IMR-90 (cell line): ENCODE measurements around the gene LCN2. TPM values are rescaled to one million over a fixed set of nuclear protein-coding genes. Genes with fewer than 3 reads are reported as not detected.

Experiments used
- ATAC-seq: fragments of 200-7000 bp; cut with Tn5 transposase; 2 replicates; pipeline ENCODE4 v1.9.1; 2020; ENCODE audit warnings: low read depth, mild to moderate bottlenecking, moderate library complexity
- BruUV-seq: library from RNA; stranded (reverse); fragments of 400-500 nt; replicated peaks from 2 replicates; lab custom pipeline; 2021; lab: Mats Ljungman, UMichigan
- CTCF ChIA-PET: fragments of 300-600 bp; formaldehyde crosslinking; extraction: SDS; loops from one replicate; lab custom pipeline; 2021; ENCODE audit warnings: antibody characterized with exemption; lab: Yijun Ruan, JAX
- POLR2A ChIA-PET: fragments of 300-600 bp; sonication (Branson Sonifier 250); formaldehyde crosslinking; loops from one replicate; lab custom pipeline; 2022; ENCODE audit warnings: antibody characterized with exemption; ENCODE audit not compliant: unreplicated experiment; lab: Charles Lee
- DNase-seq: peaks from one replicate; pipeline ENCODE4 v3.0.0; 2013
- H2AFZ ChIP-seq: replicated peaks from 2 replicates; pipeline ENCODE3; 2013; ENCODE audit warnings: low read length, mild to moderate bottlenecking; ENCODE audit not compliant: poor library complexity
- H2AK5ac ChIP-seq: 2 replicates; pipeline ENCODE4 v1.6.1; 2013; ENCODE audit warnings: low read depth, low read length, inconsistent platforms
- H2AK9ac ChIP-seq: replicated peaks from 2 replicates; pipeline ENCODE3; 2013; ENCODE audit warnings: mild to moderate bottlenecking, low read depth, low read length, moderate library complexity; ENCODE audit not compliant: poor library complexity
- H2BK120ac ChIP-seq: 2 replicates; pipeline ENCODE4 v1.6.1; 2013; ENCODE audit warnings: low read depth, low read length, inconsistent platforms
- H2BK15ac ChIP-seq: 3 replicates; pipeline ENCODE4 v1.6.1; 2013; ENCODE audit warnings: low read depth, low read length, inconsistent platforms
- H2BK20ac ChIP-seq: 2 replicates; pipeline ENCODE4 v1.6.1; 2013; ENCODE audit warnings: low read depth, mild to moderate bottlenecking, inconsistent platforms, low read length, moderate library complexity
- H2BK5ac ChIP-seq: 2 replicates; pipeline ENCODE4 v1.6.1; 2013; ENCODE audit warnings: mild to moderate bottlenecking, low read depth, low read length, inconsistent platforms; ENCODE audit not compliant: poor library complexity, severe bottlenecking
- H3K14ac ChIP-seq: replicated peaks from 2 replicates; pipeline ENCODE4 v1.6.1; 2013; ENCODE audit warnings: low read depth, low read length, inconsistent platforms
- H3K18ac ChIP-seq: 2 replicates; pipeline ENCODE4 v1.6.1; 2013; ENCODE audit warnings: low read depth, low read length, control low read depth
- H3K23ac ChIP-seq: 2 replicates; pipeline ENCODE4 v1.6.1; 2013; ENCODE audit warnings: low read depth, low read length, inconsistent platforms
- H3K27ac ChIP-seq: 2 replicates; pipeline ENCODE4 v1.5.1; 2013; ENCODE audit warnings: mild to moderate bottlenecking, control low read depth, low read length; ENCODE audit not compliant: insufficient read depth
- H3K27me3 ChIP-seq: 2 replicates; pipeline ENCODE4 v1.6.1; 2013; ENCODE audit warnings: low read length; ENCODE audit not compliant: control insufficient read depth, insufficient read depth
- H3K36me3 ChIP-seq: 2 replicates; pipeline ENCODE4 v1.6.1; 2013; ENCODE audit warnings: low read length, mixed read lengths; ENCODE audit not compliant: control insufficient read depth, insufficient read depth
- H3K4ac ChIP-seq: 2 replicates; pipeline ENCODE4 v1.6.1; 2013; ENCODE audit warnings: low read depth, low read length, inconsistent platforms
- H3K4me1 ChIP-seq: 2 replicates; pipeline ENCODE4 v1.6.1; 2013; ENCODE audit warnings: low read length, mixed read lengths; ENCODE audit not compliant: control insufficient read depth, insufficient read depth
- H3K4me2 ChIP-seq: 2 replicates; pipeline ENCODE4 v1.6.1; 2013; ENCODE audit warnings: low read depth, mild to moderate bottlenecking, control low read depth, low read length, moderate library complexity
- H3K4me3 ChIP-seq: 2 replicates; pipeline ENCODE4 v1.5.1; 2013; ENCODE audit warnings: low read depth, mild to moderate bottlenecking, control low read depth, low read length, moderate library complexity; ENCODE audit not compliant: insufficient read depth
- H3K56ac ChIP-seq: 2 replicates; pipeline ENCODE4 v1.6.1; 2013; ENCODE audit warnings: low read length, inconsistent platforms; ENCODE audit not compliant: insufficient read depth; ENCODE audit errors: extremely low read depth
- H3K79me1 ChIP-seq, 2 experiments: 2 replicates each; pipeline ENCODE4 v1.6.1; 2013; ENCODE audit warnings: low read length in 2 of 2, inconsistent platforms in 1 of 2, low read depth in 1 of 2
- H3K9ac ChIP-seq: 2 replicates; pipeline ENCODE4 v1.6.1; 2013; ENCODE audit warnings: low read depth, low read length, control low read depth
- H3K9me1 ChIP-seq: 2 replicates; pipeline ENCODE4 v1.6.1; 2013; ENCODE audit warnings: low read length, inconsistent platforms; ENCODE audit not compliant: insufficient read depth
- H3K9me3 ChIP-seq: 2 replicates; pipeline ENCODE4 v1.6.1; 2013; ENCODE audit warnings: low read length; ENCODE audit not compliant: control insufficient read depth, insufficient read depth
- H4K20me1 ChIP-seq: 2 replicates; pipeline ENCODE4 v1.6.1; 2013; ENCODE audit warnings: low read length, inconsistent platforms; ENCODE audit not compliant: insufficient read depth
- H4K5ac ChIP-seq: 2 replicates; pipeline ENCODE4 v1.6.1; 2013; ENCODE audit warnings: mild to moderate bottlenecking, low read depth, low read length, control low read depth
- H4K8ac ChIP-seq, 2 experiments: 2 replicates each; pipeline ENCODE4 v1.6.1; 2013; ENCODE audit warnings: low read depth in 2 of 2, low read length in 2 of 2, control low read depth in 1 of 2, inconsistent platforms in 1 of 2
- H4K91ac ChIP-seq: 2 replicates; pipeline ENCODE4 v1.6.1; 2013; ENCODE audit warnings: low read depth, low read length, inconsistent platforms; ENCODE audit not compliant: insufficient read depth
- BHLHE40 ChIP-seq: fragments of 150-350 bp; IDR thresholded peaks from 2 replicates; pipeline ENCODE4 v1.6.1; 2016; ENCODE audit warnings: mild to moderate bottlenecking, low read depth, low read length
- CEBPB ChIP-seq: IDR thresholded peaks from 2 replicates; pipeline ENCODE4 v1.6.1; 2012; ENCODE audit warnings: low read depth, low read length, improper control_type of control experiment
- CHD1 ChIP-seq: IDR thresholded peaks from 2 replicates; pipeline ENCODE4 v1.6.1; 2012; ENCODE audit warnings: low read depth, low read length, improper control_type of control experiment
- CTCF ChIP-seq: conservative IDR thresholded peaks from 2 replicates; pipeline ENCODE4 v1.5.1; 2012; ENCODE audit warnings: mild to moderate bottlenecking, low read depth, low read length, improper control_type of control experiment
- ELK1 ChIP-seq: fragments of 150-350 bp; IDR thresholded peaks from 2 replicates; pipeline ENCODE4 v1.6.1; 2016; ENCODE audit warnings: low read depth, mild to moderate bottlenecking, low read length, moderate library complexity, borderline replicate concordance
- FOS ChIP-seq: fragments of 150-350 bp; IDR thresholded peaks from 2 replicates; pipeline ENCODE4 v1.6.1; 2016; ENCODE audit warnings: low read depth, low read length
- MAFK ChIP-seq: IDR thresholded peaks from 2 replicates; pipeline ENCODE4 v1.6.1; 2012; ENCODE audit warnings: low read depth, low read length, improper control_type of control experiment
- MAZ ChIP-seq: IDR thresholded peaks from 2 replicates; pipeline ENCODE4 v1.6.1; 2012; ENCODE audit warnings: low read depth, mild to moderate bottlenecking, low read length, improper control_type of control experiment, moderate library complexity, borderline replicate concordance
- MXI1 ChIP-seq: IDR thresholded peaks from 2 replicates; pipeline ENCODE4 v1.6.1; 2012; ENCODE audit warnings: low read depth, mild to moderate bottlenecking, low read length, moderate library complexity, borderline replicate concordance
- POLR2A ChIP-seq: IDR thresholded peaks from 2 replicates; pipeline ENCODE4 v1.6.1; 2012; ENCODE audit warnings: mild to moderate bottlenecking, low read depth, low read length
- RAD21 ChIP-seq: IDR thresholded peaks from 2 replicates; pipeline ENCODE4 v1.6.1; 2012; ENCODE audit warnings: low read length, improper control_type of control experiment
- RCOR1 ChIP-seq: IDR thresholded peaks from 2 replicates; pipeline ENCODE4 v1.6.1; 2012; ENCODE audit warnings: mild to moderate bottlenecking, low read length, improper control_type of control experiment; ENCODE audit not compliant: insufficient replicate concordance
- RFX5 ChIP-seq: IDR thresholded peaks from 2 replicates; pipeline ENCODE4 v1.8.0; 2012; ENCODE audit warnings: low read depth, mild to moderate bottlenecking, low read length, moderate library complexity
- SMC3 ChIP-seq: fragments of 150-350 bp; IDR thresholded peaks from 2 replicates; pipeline ENCODE4 v1.6.1; 2016; ENCODE audit warnings: low read depth, mild to moderate bottlenecking, antibody characterized with exemption, low read length, moderate library complexity
- WGBS, 2 experiments: methylation state at CpG; one replicate each; pipeline versions ENCODE4 v1.1.5 to v1.1.7; 2013; ENCODE audit warnings: missing lambda C conversion rate in 2 of 2; ENCODE audit not compliant: insufficient read length in 1 of 2; ENCODE audit errors: extremely low coverage in 2 of 2; 5-methylcytosine and 5-hydroxymethylcytosine counted together
- dilution Hi-C: fragments of 300-500 bp; cut with HindIII; formaldehyde crosslinking; loops from one replicate; pipeline ENCODE4 v1.14.3; 2018; ENCODE audit warnings: low sequenced_read_pairs; ENCODE audit not compliant: unreplicated experiment
- in situ Hi-C: fragments of 300-500 bp; cut with MboI; formaldehyde crosslinking; loops from 3 replicates; pipeline ENCODE4 v1.14.3; 2019; ENCODE audit warnings: low sequenced_read_pairs, inconsistent platforms, mixed read lengths
- intact Hi-C: fragments of 100-400 bp; cut with micrococcal nuclease; formaldehyde crosslinking; loops from 2 replicates; pipeline ENCODE4 v1.10.0; 2022
- polyA plus RNA-seq, 3 experiments: library from polyadenylated mRNA; depleted of rRNA; stranded (reverse); fragments of >200 nt; gene quantifications; 2 replicates each; pipeline ENCODE4 v1.2.3, GENCODE V29; 2012; ENCODE audit warnings: low replicate concordance in 1 of 3
- total RNA-seq: library from RNA; depleted of rRNA; stranded (reverse); fragments of >200 nt; gene quantifications from 2 replicates; pipeline ENCODE4 v1.2.3, GENCODE V29; 2012

Gene LCN2
- total and polyA plus RNA-seq, 2 of the 4 experiments (the other 2 are of a cell fraction), result not detected

GRCh38 chr9:128169925-128170324 lies 20.7 kb downstream of the LCN2 start:
- Histone ChIP-seq H2AFZ (no peak overlapping the region), H4K91ac (no peak overlapping the region), H2AK9ac (no peak overlapping the region), H4K5ac (no peak overlapping the region), H2BK20ac (no peak overlapping the region), H3K4me2 (no peak overlapping the region), H2BK5ac (no peak overlapping the region), H2BK15ac (no peak overlapping the region), H3K9ac (no peak overlapping the region), H4K8ac (no peak overlapping the region), H3K79me1 (peaks cover 9 to 40% of the 10 kb centered on the region in 2 experiments), H3K23ac (no peak overlapping the region), H4K20me1 (peaks cover 3% of the 10 kb centered on the region; the same call in 1 of the 2 replicates), H3K56ac (no peak overlapping the region), H3K9me3 (no peaks in the 10 kb centered on the region), H3K14ac (no peak overlapping the region), H3K27me3 (no peaks in the 10 kb centered on the region), H3K4me1 (peaks cover 3% of the 10 kb centered on the region; the same call in 1 of the 2 replicates), H3K18ac (no peak overlapping the region), H3K4ac (no peak overlapping the region), H2AK5ac (no peak overlapping the region), H3K9me1 (peaks cover 18% of the 10 kb centered on the region), H3K4me3 (no peak overlapping the region), H3K27ac (no peak overlapping the region), H3K36me3 (peaks cover 43% of the 10 kb centered on the region), H2BK120ac (no peak overlapping the region)
- ChIA-PET CTCF (no interaction called here), POLR2A (no interaction called here)
- TF ChIP-seq FOS (no peak), CHD1 (no peak), BHLHE40 (no peak), CTCF (no peak), MAZ (no peak), ELK1 (no peak), RCOR1 (no peak), MXI1 (no peak), POLR2A (no peak), RAD21 (no peak), MAFK (no peak), RFX5 (no peak), SMC3 (no peak), CEBPB (no peak)
- BruUV-seq, result no TSS peak
- ATAC-seq (no peak), DNase-seq (no peak)
- 84% methylated on average over 4 of the region's 8 CpGs; no CpG with 5 or more reads in 1 of the 2 experiments for WGBS, 2 experiments
- intact Hi-C loops, result no loop called here
- in situ Hi-C loops, result no loop called here
- dilution Hi-C loops, result no loop called here
